GM18867 (cell line): ENCODE data around the gene FOXJ3.

Experiments used
- ATAC-seq: cut with Tn5 transposase; IDR thresholded peaks from one replicate; pipeline ENCODE4 v1.9.1; 2021; ENCODE audit warnings: mild to moderate bottlenecking, moderate library complexity; ENCODE audit not compliant: unreplicated experiment

Gene FOXJ3

GRCh38 chr1:42334240-42335049 is 590 bp downstream of the FOXJ3 start:
- ATAC-seq = peak; percentile 50

- ATAC-seq = peak; percentile 3
Measured at GRCh38 chr1:42333662-42334239, 1.3 kb downstream of the FOXJ3 start.

- ATAC-seq = no peak
Measured at GRCh38 chr1:42332877-42333276, 2.2 kb downstream of the FOXJ3 start.

GRCh38 chr1:42330215-42330614 is 4.8 kb downstream of the FOXJ3 start:
- no peak for ATAC-seq

GRCh38 chr1:42328916-42329496 is 6.0 kb downstream of the FOXJ3 start:
- no peak for ATAC-seq

- ATAC-seq = no peak
Measured at GRCh38 chr1:42328047-42328625, 6.9 kb downstream of the FOXJ3 start.

- ATAC-seq = no peak
Measured at GRCh38 chr1:42325014-42325402, 10.0 kb downstream of the FOXJ3 start.

GRCh38 chr1:42324398-42325013 is 10.5 kb downstream of the FOXJ3 start:
- no peak for ATAC-seq

- no peak for ATAC-seq
Measured at GRCh38 chr1:42323551-42323950, 11.5 kb downstream of the FOXJ3 start.

- ATAC-seq = no peak
Measured at GRCh38 chr1:42322577-42322976, 12.5 kb downstream of the FOXJ3 start.

GRCh38 chr1:42321731-42322130 is 13.3 kb downstream of the FOXJ3 start:
- no peak for ATAC-seq

GRCh38 chr1:42320708-42321107 is 14.3 kb downstream of the FOXJ3 start:
- ATAC-seq = no peak

- no peak for ATAC-seq
Measured at GRCh38 chr1:42319871-42320484, 15.1 kb downstream of the FOXJ3 start.

GRCh38 chr1:42319128-42319851 is 15.7 kb downstream of the FOXJ3 start:
- ATAC-seq = no peak

- ATAC-seq = no peak
Measured at GRCh38 chr1:42318601-42319000, 16.4 kb downstream of the FOXJ3 start.

GRCh38 chr1:42317308-42317707 is 17.7 kb downstream of the FOXJ3 start:
- ATAC-seq = no peak

GRCh38 chr1:42316292-42316691 is 18.7 kb downstream of the FOXJ3 start:
- ATAC-seq = no peak

GRCh38 chr1:42315500-42315899 is 19.5 kb downstream of the FOXJ3 start:
- no peak for ATAC-seq

GRCh38 chr1:42313970-42314369 is 21.1 kb downstream of the FOXJ3 start:
- ATAC-seq = no peak

GRCh38 chr1:42312576-42313212 is 22.3 kb downstream of the FOXJ3 start:
- no peak for ATAC-seq
